ENCODE data around the gene TIMM10B. TPM values are rescaled to one million over a fixed set of nuclear protein-coding genes. Genes with fewer than 3 reads are reported as not detected.
A peak's percentile ranks its signal among the peaks of the same experiment; 100 is the strongest.

The TIMM10B gene
- total and polyA plus RNA-seq, 2 of the 13 experiments (the other 11 are each of a cell fraction or from before 2014, with no cell fraction given), result 34.9 to 39.5 TPM

DNA sequence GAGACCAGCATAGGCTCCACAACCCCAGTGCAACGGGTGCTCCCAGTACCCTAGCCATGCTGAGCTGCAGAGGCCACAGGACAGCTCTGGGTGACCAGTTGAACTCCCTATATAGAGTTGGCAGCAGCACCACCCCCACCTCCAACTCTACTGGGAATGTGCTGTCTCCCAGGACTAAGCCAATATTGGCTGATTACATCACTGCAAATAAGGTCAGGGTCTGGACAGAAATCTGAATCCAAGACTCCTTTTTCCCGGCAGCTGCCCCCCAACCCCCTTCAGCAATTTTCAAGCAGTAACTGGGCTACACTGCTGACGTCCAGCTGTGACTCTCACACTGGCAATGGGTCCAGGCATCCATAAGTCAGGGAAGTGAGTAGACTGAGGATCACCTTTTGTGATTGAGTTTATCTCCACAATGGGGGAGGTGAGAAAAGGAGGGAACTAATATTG is 40.4 kb upstream of the TIMM10B start, which contains the start of gene HPX (continued):
- TF ChIP-seq TBX3 (IDR thresholded peaks at IDR 0.05; ENCODE audit: borderline replicate concordance), result 0 out of 2 replicates have a peak, but pooled peaks have one; percentile 14
- peak; percentile 49; the same call in 1 of the 2 replicates for TF ChIP-seq TBX2 (CRISPR knock-in tag; IDR thresholded peaks at IDR 0.05; ENCODE audit: borderline replicate concordance)
- TF ChIP-seq, protein P1, sequence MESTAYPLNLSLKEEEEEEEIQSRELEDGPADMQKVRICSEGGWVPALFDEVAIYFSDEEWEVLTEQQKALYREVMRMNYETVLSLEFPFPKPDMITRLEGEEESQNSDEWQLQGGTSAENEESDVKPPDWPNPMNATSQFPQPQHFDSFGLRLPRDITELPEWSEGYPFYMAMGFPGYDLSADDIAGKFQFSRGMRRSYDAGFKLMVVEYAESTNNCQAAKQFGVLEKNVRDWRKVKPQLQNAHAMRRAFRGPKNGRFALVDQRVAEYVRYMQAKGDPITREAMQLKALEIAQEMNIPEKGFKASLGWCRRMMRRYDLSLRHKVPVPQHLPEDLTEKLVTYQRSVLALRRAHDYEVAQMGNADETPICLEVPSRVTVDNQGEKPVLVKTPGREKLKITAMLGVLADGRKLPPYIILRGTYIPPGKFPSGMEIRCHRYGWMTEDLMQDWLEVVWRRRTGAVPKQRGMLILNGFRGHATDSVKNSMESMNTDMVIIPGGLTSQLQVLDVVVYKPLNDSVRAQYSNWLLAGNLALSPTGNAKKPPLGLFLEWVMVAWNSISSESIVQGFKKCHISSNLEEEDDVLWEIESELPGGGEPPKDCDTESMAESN (CRISPR knock-in tag; conservative IDR thresholded peaks at IDR 0.05), result 0 out of 2 replicates have a peak, but pooled peaks have one; percentile 29
- TF ChIP-seq CHCHD3 (CRISPR knock-in tag; IDR thresholded peaks at IDR 0.05), result no peak
- TF ChIP-seq, protein P2, sequence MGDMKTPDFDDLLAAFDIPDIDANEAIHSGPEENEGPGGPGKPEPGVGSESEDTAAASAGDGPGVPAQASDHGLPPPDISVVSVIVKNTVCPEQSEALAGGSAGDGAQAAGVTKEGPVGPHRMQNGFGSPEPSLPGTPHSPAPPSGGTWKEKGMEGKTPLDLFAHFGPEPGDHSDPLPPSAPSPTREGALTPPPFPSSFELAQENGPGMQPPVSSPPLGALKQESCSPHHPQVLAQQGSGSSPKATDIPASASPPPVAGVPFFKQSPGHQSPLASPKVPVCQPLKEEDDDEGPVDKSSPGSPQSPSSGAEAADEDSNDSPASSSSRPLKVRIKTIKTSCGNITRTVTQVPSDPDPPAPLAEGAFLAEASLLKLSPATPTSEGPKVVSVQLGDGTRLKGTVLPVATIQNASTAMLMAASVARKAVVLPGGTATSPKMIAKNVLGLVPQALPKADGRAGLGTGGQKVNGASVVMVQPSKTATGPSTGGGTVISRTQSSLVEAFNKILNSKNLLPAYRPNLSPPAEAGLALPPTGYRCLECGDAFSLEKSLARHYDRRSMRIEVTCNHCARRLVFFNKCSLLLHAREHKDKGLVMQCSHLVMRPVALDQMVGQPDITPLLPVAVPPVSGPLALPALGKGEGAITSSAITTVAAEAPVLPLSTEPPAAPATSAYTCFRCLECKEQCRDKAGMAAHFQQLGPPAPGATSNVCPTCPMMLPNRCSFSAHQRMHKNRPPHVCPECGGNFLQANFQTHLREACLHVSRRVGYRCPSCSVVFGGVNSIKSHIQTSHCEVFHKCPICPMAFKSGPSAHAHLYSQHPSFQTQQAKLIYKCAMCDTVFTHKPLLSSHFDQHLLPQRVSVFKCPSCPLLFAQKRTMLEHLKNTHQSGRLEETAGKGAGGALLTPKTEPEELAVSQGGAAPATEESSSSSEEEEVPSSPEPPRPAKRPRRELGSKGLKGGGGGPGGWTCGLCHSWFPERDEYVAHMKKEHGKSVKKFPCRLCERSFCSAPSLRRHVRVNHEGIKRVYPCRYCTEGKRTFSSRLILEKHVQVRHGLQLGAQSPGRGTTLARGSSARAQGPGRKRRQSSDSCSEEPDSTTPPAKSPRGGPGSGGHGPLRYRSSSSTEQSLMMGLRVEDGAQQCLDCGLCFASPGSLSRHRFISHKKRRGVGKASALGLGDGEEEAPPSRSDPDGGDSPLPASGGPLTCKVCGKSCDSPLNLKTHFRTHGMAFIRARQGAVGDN (CRISPR knock-in tag; IDR thresholded peaks at IDR 0.05), result no peak
- TF ChIP-seq SCMH1 (CRISPR knock-in tag; IDR thresholded peaks at IDR 0.05; ENCODE audit: borderline replicate concordance), result no peak
- no peak for TF ChIP-seq ZNF3 (CRISPR knock-in tag; IDR thresholded peaks at IDR 0.05)
- TF ChIP-seq GATAD2A (CRISPR knock-in tag; IDR thresholded peaks at IDR 0.05), result peak; percentile 90
- TF ChIP-seq CBX5 (CRISPR knock-in tag; IDR thresholded peaks at IDR 0.05; ENCODE audit: borderline replicate concordance), result 0 out of 2 replicates have a peak, but pooled peaks have one; percentile 57
- no peak for TF ChIP-seq ZSCAN31 (CRISPR knock-in tag; IDR thresholded peaks at IDR 0.05; ENCODE audit: low read depth)
- peak; percentile 78 for TF ChIP-seq SKI (IDR thresholded peaks at IDR 0.05; ENCODE audit: partially characterized antibody)
- TF ChIP-seq ZBTB20 (CRISPR knock-in tag; IDR thresholded peaks at IDR 0.05; ENCODE audit: borderline replicate concordance, low read depth), result no peak
- no peak for TF ChIP-seq ZNF513 (CRISPR knock-in tag; conservative IDR thresholded peaks at IDR 0.05)
